ENCODE data around the gene CYB561A3. TPM values are rescaled to one million over a fixed set of nuclear protein-coding genes. Genes with fewer than 3 reads are reported as not detected.

CYB561A3 gene
- total RNA-seq, 4 donors from 2014 or later = 29.5 to 39.9 (median 34.6) TPM

DNA sequence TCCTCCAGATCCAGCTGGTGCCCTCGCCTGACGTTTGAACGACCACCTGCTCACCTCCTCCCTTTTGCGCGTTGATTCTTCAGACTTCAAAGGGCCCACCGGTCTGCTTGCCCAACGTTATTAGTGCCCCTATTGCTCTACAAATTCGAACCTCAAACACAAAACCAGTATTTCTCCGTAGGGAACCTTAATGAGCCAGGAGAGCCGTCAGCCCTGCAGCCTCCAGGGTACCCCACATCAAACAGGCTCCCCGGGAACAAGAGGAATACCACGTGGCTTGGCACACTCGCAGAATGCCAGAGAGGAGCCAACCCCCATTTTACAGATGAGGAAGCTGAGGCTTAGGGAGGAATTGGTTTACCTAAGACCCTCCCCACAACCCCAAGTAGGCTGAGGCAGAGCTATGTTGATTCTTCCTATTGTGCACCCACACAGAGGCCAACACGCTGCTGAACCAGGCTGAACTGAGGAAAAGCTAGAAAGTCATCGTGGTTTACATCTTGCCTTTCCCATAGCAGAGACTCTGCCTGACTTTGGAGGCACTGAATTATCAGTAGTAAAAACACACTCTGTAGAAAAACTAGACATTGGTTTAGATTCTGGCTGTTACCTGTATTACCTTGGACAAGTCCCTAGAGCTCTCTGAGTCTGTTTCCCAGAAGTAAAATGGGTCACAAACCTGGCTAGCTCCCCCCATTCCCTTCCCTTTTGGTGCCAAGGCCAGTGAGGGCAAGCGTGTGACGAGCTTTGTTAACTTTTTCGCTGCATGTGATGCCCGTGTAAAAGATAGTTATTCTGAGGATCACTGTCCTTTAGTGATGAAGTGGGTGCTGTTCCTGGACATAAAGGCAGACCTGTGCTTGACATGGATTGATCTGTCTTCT lies 27.9 kb downstream of the CYB561A3 start:
- no peak for DNase-seq (ENCODE audit: low spot score)
- TF ChIP-seq, protein P1, sequence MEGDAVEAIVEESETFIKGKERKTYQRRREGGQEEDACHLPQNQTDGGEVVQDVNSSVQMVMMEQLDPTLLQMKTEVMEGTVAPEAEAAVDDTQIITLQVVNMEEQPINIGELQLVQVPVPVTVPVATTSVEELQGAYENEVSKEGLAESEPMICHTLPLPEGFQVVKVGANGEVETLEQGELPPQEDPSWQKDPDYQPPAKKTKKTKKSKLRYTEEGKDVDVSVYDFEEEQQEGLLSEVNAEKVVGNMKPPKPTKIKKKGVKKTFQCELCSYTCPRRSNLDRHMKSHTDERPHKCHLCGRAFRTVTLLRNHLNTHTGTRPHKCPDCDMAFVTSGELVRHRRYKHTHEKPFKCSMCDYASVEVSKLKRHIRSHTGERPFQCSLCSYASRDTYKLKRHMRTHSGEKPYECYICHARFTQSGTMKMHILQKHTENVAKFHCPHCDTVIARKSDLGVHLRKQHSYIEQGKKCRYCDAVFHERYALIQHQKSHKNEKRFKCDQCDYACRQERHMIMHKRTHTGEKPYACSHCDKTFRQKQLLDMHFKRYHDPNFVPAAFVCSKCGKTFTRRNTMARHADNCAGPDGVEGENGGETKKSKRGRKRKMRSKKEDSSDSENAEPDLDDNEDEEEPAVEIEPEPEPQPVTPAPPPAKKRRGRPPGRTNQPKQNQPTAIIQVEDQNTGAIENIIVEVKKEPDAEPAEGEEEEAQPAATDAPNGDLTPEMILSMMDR (IDR thresholded peaks at IDR 0.05) = no peak
- no peak for ATAC-seq (ENCODE audit: low FRiP score)

DNA sequence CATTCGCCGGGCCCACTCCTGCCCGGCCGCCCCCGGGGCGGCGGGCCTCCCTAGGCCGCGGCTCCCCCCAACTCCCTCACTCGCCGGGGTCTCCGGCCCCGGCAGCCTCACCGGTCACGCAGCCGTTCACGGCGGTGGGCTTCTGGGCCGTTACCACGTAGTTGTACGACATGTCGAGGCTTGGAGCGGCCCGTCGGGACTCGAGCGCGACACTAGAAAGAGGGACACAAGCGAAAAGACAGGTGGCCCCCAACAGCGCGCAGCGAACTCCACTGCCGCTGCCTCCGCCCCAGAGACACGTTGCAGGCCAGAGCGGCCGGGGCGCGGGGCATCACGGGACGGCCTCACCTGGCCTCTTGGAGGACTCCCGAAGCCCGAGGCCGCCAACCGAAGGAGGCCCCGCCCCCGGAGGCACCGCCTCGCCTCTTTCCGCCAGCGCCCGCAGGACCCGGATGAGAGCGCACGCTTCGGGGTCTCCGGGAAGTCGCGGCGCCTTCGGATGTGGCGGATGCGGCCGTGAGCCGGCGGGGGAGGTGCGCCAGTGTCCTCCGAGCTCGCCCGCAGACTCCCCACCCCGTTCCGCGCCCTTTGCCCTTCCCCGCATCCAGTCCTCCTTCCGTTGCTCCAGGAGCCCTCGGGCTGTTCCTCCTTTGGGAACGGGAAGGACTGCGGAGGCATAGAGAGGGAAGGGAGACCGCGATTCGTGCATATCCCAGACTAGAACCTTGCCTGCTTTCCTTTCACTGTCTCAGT lies 28.7 kb downstream of the CYB561A3 start, which contains the start of the genes DDB1 and TKFC:
TSS of gene DDB1 (minus strand) at position 309 of the 753 bp plus-strand sequence. CDS start at position 172, 137 bp downstream.
TSS of gene TKFC (plus strand) at position 432 of the 753 bp plus-strand sequence. CDS start 1,501 bp downstream, outside the sequence.
- DNase-seq (ENCODE audit: low spot score) = peak; percentile 86
- ATAC-seq (ENCODE audit: low FRiP score) = peak; percentile 95
- TF ChIP-seq, protein P1 (IDR thresholded peaks at IDR 0.05) = no peak

DNA sequence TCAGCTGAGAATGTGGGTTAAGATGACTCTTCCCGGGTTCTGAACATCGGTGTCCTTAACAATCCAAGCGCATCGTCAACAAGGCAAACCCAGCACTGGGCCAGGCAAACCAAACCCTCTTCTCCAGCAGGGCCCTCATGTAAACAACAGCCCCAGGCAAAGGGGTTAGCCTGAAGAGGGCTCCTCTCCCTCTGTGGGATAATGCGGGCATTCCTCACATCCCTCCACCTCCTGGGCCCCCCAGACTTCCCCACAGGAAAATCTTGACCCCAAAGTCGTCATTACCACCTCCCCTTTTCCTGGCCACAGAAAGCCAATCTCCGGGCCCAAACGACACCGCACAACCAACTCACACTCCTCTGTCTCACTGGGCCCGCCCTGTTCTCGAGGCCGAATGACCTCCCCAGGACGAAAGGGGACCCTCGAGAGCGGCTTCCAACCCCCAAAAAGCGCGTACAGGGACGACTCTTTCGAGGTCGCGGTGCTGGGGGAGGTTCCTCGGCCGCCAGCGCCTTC lies 29.3 kb downstream of the CYB561A3 start:
- peak; percentile 3 for ATAC-seq (ENCODE audit: low FRiP score)
- DNase-seq (ENCODE audit: low spot score) = no peak
- TF ChIP-seq, protein P1 (IDR thresholded peaks at IDR 0.05) = no peak

DNA sequence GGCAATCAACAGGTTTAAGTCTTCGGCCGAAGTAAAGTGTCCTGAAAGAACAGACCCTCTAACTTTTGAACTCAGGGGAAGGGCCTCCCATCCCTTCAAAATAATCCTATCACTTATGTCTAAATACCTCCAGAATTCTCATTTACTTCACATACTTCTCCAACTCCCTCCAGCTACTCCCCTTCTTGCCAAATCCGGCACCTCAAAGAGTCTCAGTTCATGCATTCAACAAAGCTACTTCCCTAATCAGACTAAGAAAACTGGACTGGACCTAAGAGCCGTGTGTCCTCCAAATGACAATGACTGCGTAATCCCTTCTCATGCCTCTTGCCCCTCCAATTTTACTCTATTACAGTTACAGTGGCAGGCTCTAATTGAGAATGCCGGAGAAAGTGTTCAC lies 30.0 kb downstream of the CYB561A3 start:
- TF ChIP-seq, protein P1 (IDR thresholded peaks at IDR 0.05) = no peak
- no peak for DNase-seq (ENCODE audit: low spot score)
- no peak for ATAC-seq (ENCODE audit: low FRiP score)

GRCh38 chr11:61329871-61330270 lies 31.8 kb downstream of the CYB561A3 start:
- DNase-seq (ENCODE audit: low spot score) (no peak), ATAC-seq (ENCODE audit: low FRiP score) (no peak)
- TF ChIP-seq, protein P1 (IDR thresholded peaks at IDR 0.05) = no peak

DNA sequence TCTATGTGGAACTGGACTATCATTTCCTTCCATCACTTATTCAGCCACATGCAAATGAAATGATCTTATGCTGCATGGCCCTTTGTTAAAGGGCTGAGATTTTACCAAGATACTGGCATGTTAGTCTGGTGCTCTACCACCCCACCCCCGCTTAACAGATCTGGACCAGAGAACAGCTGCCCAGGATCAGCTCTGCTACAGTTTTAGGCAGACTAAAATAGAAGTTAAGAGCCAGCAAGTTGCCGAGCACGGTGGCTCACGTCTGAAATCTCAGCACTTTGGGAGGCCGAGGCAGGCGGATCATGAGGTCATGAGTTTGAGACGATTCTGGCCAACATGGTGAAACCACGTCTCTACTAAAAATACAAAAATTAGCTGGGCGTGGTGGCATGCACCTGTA lies 33.3 kb downstream of the CYB561A3 start:
- DNase-seq (ENCODE audit: low spot score) = no peak

More for the DNA sequence above, 33.3 kb downstream of the CYB561A3 start:
- no peak for ATAC-seq (ENCODE audit: low FRiP score)
- TF ChIP-seq, protein P1 (IDR thresholded peaks at IDR 0.05) = no peak

Measured in omental fat pad (tissue), 4 donors.